Measurements from ENCODE around the gene LPXN. TPM values are rescaled to one million over a fixed set of nuclear protein-coding genes. Genes with fewer than 3 reads are reported as not detected.

Gene LPXN
- total RNA-seq, 4 donors from 2014 or later: 1.0 to 2.2 (median 1.9) TPM

- no peaks in the 10 kb centered on the region for H3K36me3 ChIP-seq
- TF ChIP-seq CTCF (IDR thresholded peaks at IDR 0.05 in 4 of 5, conservative IDR thresholded peaks at IDR 0.05 in 1 of 5): peak; percentile 72 to 93 (median 88)
- peak; percentile 79 to 80 for TF ChIP-seq POLR2A (IDR thresholded peaks at IDR 0.05)
- peak overlapping the region; percentile 85 to 95 (median 94) for H3K4me3 ChIP-seq
- peaks cover 72 to 73% of the 10 kb centered on the region in 2 donors for H3K4me1 ChIP-seq
- in situ Hi-C loops (cut with MboI; ENCODE audit: low sequenced_read_pairs in 4 of 4): loop anchor here in 3 of 4 donors (5.0 to 25.0 kb wide), 5 partner anchors 45 to 917 kb away; partner anchors contain the start of genes CLP1 (in 1 of the 3), CNTF (in 1 of the 3), MED19 (in 1 of the 3) and TMX2 (in 1 of the 3)
- no peaks in the 10 kb centered on the region for H3K9me3 ChIP-seq
- DNase-seq (peak; percentile 90 to 91), ATAC-seq (peak; percentile 54 to 58)
- intact Hi-C loops (cut with DNase I; ENCODE audit: low total_unique reads): loop anchor here (2.0 to 10.0 kb wide), 8 partner anchors 37 to 1255 kb away; partner anchors contain the start of genes FAM111A, MED19, OSBP and PATL1
- peak overlapping the region; percentile 98 to 100 (median 100) for H3K27ac ChIP-seq
- H3K27me3 ChIP-seq: no peaks in the 10 kb centered on the region
These were observed 3.8 kb upstream of the LPXN start for GRCh38 chr11:58579192-58580129.

DNA sequence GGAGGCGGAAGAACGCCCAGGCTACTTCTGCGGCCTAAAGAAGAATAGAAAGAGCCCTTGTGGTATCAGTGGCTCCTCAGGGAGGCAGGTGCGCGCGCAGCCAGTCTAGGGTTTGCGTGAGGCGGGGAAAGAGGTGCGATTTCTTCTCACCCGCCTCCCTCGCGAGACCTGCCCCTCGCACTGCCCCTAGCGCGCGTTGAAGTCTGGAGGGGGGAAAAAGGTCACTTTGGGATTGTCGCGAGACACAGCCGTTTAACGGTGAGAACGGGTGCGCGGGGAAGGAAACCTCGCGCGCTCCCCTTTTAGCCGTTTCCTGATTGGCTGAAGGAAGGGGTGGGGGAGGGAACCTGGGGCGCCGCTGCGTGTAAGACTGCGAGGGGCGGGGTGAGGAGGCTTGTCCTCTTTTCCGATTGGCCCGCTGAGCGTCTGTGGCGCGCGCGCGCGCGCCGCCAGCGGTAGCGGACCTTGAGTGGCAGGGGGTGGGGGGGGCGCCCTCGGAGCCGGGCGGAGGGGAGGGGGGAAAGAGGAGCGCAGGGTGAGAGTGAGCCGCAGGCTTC, 3.1 kb upstream of the LPXN start, which contains the start of gene ZFP91:
ZFP91 (plus strand) TSS at position 429 of the 557 bp plus-strand sequence. CDS start 219 bp downstream, outside the sequence.
- in situ Hi-C loops (cut with MboI; ENCODE audit: low sequenced_read_pairs in 4 of 4): loop anchor here in 3 of 4 donors (5.0 to 25.0 kb wide), 5 partner anchors 46 to 916 kb away; partner anchors contain the start of genes CLP1 (in 1 of the 3), CNTF (in 1 of the 3), MED19 (in 1 of the 3) and TMX2 (in 1 of the 3)
- Histone ChIP-seq H3K36me3 (no peaks in the 10 kb centered on the region), H3K4me1 (peaks cover 72 to 73% of the 10 kb centered on the region in 2 donors), H3K4me3 (peak within 1 kb of the TSS; percentile 91 to 95 (median 94)), H3K9me3 (no peaks in the 10 kb centered on the region), H3K27ac (peak within 1 kb of the TSS; percentile 98 to 100 (median 100)), H3K27me3 (no peaks in the 10 kb centered on the region)
- peak; percentile 99 for DNase-seq
- TF ChIP-seq POLR2A (IDR thresholded peaks at IDR 0.05): peak; percentile 86 to 88
- TF ChIP-seq CTCF (IDR thresholded peaks at IDR 0.05 in 4 of 5, conservative IDR thresholded peaks at IDR 0.05 in 1 of 5): peak in 1 of 5 experiments; percentile 8
- ATAC-seq: peak; percentile 64 to 73
- intact Hi-C loops (cut with DNase I; ENCODE audit: low total_unique reads): loop anchor here (2.0 to 10.0 kb wide), 8 partner anchors 38 to 1254 kb away; partner anchors contain the start of genes FAM111A, MED19, OSBP and PATL1

- peak overlapping the region; percentile 98 to 100 (median 100) for H3K27ac ChIP-seq
- peak overlapping the region; percentile 91 to 95 (median 94) for H3K4me3 ChIP-seq
- H3K9me3 ChIP-seq: no peaks in the 10 kb centered on the region
- no peaks in the 10 kb centered on the region for H3K27me3 ChIP-seq
- DNase-seq (peak; percentile 92 to 96), ATAC-seq (peak; percentile 72 to 77)
- in situ Hi-C loops (cut with MboI; ENCODE audit: low sequenced_read_pairs in 4 of 4): loop anchor here in 3 of 4 donors (5.0 to 25.0 kb wide), 5 partner anchors 47 to 916 kb away; partner anchors contain the start of genes CLP1 (in 1 of the 3), CNTF (in 1 of the 3), MED19 (in 1 of the 3) and TMX2 (in 1 of the 3)
- TF ChIP-seq CTCF (IDR thresholded peaks at IDR 0.05 in 4 of 5, conservative IDR thresholded peaks at IDR 0.05 in 1 of 5): no peak
- TF ChIP-seq POLR2A (IDR thresholded peaks at IDR 0.05): no peak
- H3K4me1 ChIP-seq: peaks cover 72% of the 10 kb centered on the region in 2 donors
- no peaks in the 10 kb centered on the region for H3K36me3 ChIP-seq
- intact Hi-C loops (cut with DNase I; ENCODE audit: low total_unique reads): loop anchor here (2.0 to 10.0 kb wide), 8 partner anchors 39 to 1253 kb away; partner anchors contain the start of genes FAM111A, MED19, OSBP and PATL1
These were observed 2.5 kb upstream of the LPXN start for GRCh38 chr11:58578136-58578634.
